GM18517 (cell line): ENCODE measurements around the gene VAV2.

ENCODE experiments used
- ATAC-seq: cut with Tn5 transposase; IDR thresholded peaks from one replicate; pipeline ENCODE4 v1.9.1; 2021; ENCODE audit warnings: mild to moderate bottlenecking, moderate library complexity; ENCODE audit not compliant: unreplicated experiment

Gene VAV2

DNA sequence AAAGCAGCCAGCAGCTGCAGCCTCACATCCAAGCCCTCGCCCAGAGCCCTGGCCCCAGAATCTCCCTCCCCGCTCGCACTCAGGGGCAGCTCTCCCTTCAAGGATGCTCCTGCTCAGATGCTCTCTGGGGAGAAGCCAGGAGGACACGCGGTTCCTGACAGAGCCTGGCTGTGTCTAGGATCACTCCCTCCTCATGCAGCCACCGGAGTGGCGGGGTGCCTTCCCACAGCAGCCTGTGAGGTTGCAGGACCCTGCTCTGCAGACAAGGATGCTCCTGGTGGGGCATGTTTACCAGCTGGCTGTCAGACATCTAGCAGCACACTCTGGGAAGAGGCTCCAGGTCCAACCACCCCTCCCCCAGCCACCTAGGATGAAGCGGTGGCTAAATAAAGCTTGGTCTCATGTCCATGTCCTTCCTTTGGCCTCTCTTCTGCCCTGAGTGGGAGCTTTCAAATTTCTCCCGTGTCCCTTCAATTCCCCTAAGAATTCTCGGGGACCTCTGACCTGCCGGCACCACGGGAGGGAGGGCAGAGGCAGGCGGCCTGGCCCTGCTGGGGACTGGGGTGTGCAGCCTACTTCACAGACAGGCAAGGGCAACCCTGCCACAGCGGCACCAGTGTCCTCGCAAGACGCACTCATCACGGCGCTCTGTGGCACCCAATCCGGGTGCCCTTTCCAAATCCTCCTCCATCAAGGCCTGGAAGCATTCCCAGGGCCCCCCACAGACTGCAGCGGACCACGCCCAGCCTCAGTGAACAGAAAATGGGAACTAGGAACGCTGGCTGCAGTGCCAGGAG is 165.6 kb downstream of the VAV2 start:
- ATAC-seq = no peak

DNA sequence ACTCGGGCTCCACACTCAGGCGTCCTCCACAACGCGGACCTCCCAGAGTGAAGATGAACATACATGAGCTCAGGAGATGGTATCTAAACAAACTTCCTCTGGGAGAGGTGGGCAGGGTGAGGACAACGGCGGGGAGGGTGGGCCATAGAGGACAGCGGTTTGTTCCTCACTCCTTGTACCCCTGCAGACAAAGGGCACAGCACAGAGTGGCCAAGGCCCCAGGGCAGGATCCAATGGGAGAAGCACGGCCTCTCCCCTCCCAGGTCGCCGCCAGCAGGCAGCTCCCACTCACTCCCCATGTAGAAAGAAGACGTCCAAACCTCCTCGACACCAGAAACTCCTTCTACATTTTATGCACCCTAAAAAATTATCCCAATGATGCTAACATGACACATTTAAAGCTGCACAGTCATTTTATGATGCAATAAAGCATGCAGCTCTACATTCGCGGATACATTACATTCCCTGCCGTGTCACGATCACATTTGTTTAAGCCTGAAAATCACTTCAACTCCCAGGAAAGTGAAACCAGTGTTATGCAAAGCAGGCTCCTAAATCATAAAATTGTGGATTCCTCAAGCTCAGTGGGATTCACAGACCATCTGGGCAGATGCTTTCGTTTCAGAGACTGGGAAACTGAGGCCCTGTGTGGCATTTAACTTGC is 166.4 kb downstream of the VAV2 start:
- no peak for ATAC-seq

DNA sequence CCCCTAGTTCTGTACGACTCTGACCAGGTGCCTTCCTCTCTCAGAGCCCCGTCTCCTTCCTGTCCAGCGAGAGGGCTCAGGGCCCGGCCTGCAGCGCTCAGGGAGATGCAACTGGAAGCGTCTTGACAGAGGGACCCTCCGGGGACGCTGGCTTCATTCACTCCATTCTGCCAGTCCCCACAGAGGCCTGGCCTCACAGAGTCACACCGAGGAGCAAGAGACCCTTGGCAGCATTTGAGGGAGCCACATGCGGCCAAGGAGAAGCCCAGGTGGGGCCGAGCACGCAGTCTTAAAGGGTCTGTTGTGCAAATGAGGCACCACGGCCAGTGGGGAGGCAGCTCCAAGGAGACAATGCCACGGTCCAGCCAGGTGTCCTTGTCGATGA is 167.3 kb downstream of the VAV2 start:
- no peak for ATAC-seq

GRCh38 chr9:133824106-133824801 is 167.9 kb downstream of the VAV2 start:
- no peak for ATAC-seq

- ATAC-seq = no peak
Measured at GRCh38 chr9:133823189-133824105, 168.7 kb downstream of the VAV2 start.

GRCh38 chr9:133822430-133823065 is 169.6 kb downstream of the VAV2 start:
- ATAC-seq = no peak

- ATAC-seq = no peak
Measured at GRCh38 chr9:133821601-133822429, 170.3 kb downstream of the VAV2 start.

- no peak for ATAC-seq
Measured at GRCh38 chr9:133819923-133820322, 172.2 kb downstream of the VAV2 start.

DNA sequence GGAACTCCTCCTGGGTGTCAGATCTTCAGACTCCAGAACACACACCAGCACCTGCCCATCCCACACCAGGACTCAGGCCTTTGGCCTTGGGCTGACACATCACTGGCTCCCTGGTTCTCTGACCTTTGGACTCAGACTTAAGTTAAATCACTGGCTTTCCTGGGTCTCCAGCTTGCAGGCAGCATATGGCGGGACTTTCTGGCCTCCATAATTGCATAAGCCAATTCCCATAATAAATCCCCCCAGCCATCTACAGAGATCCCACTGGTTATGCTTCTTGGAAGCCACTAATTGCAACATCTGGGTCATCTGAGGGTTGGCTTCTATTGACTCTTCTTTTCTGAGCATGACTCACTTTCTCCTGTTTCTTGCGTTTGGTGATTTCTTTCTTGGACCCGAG is 173.7 kb downstream of the VAV2 start:
- no peak for ATAC-seq

DNA sequence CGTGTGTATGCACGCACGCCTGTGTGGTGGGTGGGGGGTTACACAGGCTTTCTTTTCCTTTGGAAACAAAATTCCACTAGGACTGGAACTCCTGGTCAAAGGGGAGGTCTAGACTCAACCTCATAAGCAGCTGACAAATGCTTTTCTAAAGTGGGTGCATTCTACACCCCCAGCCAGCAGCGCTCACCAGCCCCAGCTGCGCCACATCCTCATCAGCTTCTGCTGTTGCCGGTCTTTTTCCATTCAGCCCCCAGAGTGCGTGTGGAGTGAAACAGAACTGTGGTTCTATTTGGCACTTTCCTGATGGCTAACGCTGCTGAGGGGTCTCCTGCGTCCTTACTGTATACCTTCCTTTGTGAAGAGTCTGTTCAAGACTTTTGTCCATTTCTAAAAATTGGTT is 176.3 kb downstream of the VAV2 start:
- ATAC-seq = no peak

GRCh38 chr9:133814586-133815208 is 177.4 kb downstream of the VAV2 start:
- no peak for ATAC-seq

DNA sequence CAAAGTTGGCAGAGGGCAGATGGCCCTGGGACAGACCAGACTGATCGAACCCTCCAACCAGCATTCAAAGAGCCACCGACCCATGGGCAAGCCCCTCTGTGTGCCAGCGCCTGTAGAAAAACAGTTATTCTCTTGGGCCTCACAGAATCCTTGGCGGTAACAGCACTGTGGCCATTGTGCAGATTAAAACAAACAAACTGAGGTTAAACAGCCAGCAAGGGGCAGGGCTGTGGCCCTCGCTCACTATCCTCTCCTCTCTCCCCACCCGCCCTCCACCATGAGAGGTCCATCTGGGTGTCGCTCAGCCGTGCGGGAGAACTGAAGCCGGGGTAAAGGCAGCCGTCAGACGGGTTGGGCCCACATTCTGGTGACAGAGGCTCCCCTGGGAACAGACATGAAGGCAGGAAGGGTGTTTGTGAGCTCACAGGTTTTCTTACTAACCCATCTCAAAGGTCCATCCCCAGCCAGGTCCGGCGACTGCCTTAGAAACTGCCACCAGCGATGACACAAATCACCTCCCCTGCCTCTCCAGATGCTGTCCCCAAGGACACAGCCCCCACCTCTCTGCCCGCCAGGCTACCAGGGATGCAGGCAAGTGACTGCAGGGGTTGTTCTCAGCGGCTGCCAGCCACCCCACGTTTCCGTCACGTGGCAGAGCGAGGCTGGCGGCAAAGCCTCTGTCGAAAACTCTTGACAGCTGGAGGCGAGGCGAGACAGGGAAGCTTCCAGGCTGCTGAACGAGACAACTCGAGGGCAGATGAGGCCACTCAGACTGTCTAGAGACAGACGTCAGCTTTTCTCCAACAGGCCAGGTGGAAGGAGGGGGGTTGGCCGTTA is 178.2 kb downstream of the VAV2 start:
- no peak for ATAC-seq

DNA sequence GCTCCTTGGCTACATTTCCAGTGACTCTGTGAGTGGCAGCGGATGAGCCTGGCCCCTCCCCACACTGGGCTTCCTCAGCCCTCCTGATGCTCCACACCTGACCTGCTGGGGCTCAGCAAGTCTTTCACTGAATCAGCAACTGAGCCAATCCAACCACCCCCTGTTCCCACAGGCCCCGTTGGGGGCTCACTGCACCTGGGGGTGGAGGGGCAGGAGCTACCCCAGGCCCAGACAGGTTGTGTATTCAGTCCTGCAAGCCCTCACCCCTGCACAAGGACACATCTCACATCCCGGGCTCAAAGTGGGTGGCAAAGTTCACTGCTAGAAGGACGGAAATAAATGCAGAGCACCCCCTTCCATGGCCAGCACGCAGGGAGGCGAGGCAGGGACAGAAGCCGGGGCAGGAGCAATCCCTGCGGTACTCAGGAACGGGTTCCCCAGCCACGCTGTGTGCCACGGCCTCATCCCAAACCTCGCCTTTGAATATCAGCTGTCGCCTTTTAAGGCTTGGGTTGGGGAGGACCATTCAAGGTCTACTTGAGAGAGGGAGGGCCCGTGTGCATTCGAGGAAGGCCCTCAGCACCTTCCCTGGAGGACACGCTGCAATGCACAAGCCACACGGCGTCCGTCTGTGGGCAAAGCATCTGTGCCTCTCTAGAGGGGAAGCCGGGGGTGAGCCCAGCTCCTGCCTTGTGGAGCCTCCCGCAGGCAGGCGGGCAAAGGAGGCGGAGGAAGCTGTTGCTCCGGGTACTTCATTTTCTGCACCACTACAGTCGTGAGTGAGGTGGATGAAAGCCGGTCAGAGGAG is 179.0 kb downstream of the VAV2 start:
- ATAC-seq = no peak

DNA sequence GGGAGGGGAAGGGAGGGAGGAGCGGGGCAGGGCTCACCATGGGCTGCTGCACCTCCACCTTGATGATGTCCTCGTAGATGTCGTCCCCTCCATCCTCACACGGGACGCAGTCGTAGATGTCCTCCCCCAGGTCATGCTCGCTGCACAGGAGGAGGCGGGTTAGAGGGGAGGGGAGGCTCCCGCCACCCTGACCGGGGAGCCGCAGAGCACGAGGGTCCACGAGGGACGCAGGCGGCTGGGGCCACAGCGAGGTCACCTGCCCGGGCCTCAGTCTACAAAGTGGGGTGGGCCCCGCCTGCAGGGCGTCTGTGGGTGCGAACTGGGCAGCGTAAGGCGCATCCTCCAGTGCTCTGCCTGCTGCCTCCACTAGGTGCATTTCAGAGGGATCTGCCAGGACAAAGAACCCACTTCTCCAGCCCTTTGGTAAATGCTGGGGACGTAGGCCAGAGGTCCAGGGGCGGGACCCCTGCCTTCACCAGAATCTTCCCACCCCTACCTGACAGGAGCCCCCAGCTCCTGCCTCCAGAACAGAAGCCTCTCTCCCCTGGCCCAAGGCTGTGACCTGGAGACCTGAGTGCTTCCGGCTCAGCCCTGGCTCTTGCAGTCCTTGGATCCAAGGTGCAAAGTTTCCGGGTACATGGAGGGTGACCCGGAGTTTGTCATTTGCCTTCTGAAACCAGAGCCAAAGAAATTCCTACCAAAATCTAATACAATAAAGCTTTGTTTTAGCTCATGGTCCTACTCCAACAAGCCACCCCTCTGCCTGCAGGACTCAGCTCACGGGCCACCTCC is 179.9 kb downstream of the VAV2 start:
- no peak for ATAC-seq

DNA sequence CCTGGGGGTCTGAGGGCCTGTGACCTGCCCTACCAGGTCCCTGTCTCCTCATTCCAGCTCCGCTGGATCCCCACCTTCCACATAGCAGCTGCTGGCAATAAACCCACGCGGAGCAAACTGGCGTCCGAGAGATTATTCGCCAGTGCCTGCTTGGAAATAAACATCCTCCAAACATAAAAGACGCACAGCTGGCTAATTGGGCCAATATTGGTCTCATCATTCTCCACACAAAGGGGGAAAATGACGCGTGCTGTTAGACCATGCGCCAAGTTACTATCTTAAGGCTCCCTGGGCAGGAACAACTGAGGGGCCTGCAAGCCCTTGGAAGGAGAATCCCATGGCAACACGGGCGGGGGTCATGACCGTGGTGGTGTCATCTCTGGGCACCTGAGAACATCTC is 180.7 kb downstream of the VAV2 start:
- no peak for ATAC-seq

DNA sequence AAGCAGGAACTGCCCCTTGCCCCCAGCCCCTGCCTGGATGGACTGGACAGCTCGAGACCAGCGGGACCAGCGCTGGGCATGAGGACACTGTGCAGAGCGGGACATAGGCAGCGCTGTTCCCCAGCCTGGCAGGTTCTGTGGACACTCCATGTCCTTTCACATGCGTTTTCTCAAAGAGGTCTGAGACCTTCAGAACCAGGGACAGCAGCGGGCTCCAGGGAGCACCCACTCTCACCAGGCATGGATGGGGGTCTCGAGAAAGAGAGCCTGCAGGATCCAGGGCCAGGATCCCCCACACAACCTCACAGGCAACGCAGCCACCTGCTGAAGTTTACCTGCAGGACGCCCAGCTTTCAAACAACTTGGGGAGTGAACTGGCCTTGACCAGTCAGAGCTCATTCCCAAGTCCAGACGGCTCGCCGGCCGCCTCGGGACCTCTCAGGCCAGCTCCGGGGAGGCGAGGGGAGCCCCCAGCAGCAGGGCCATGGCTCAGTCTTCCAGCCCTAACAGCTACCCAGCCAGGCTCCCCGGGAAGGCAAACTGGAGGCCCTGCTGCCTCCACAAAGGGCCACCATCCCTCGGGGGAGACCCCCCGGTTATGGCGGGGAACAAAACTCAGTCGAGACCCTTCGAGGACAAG is 181.4 kb downstream of the VAV2 start:
- ATAC-seq = no peak
